ENCODE data around the gene STAT6.

STAT6 gene

GRCh38 chr12:57133916-57134315 is 22.8 kb upstream of the STAT6 start:
- Histone ChIP-seq H4K20me1 (ENCODE audit: control insufficient read depth, insufficient read depth, low read depth, low read length) (no peaks in the 10 kb centered on the region), H3K4me3 (ENCODE audit: low read length) (no peak overlapping the region), H3K79me2 (ENCODE audit: control insufficient read depth, low read length) (no peaks in the 10 kb centered on the region), H3K4me1 (ENCODE audit: control insufficient read depth, low read length) (peaks cover under 1% of the 10 kb centered on the region; the same call in 1 of the 2 replicates), H3K36me3 (ENCODE audit: control insufficient read depth, low read length) (no peaks in the 10 kb centered on the region), H3K27me3 (ENCODE audit: control insufficient read depth, low read length) (peaks cover 46% of the 10 kb centered on the region), H3K9me2 (replicated peaks; ENCODE audit: control insufficient read depth, low read length) (no peaks in the 10 kb centered on the region), H3K27ac (ENCODE audit: low read depth, low read length) (no peak overlapping the region), H3K9me3 (ENCODE audit: control insufficient read depth, insufficient read depth, low read length) (no peaks in the 10 kb centered on the region), H3K4me2 (ENCODE audit: low read length) (no peak overlapping the region), H3F3A (ENCODE audit: control insufficient read depth, insufficient read depth) (peaks cover 3% of the 10 kb centered on the region; the same call in 1 of the 2 replicates)
- TF ChIP-seq, protein P1, sequence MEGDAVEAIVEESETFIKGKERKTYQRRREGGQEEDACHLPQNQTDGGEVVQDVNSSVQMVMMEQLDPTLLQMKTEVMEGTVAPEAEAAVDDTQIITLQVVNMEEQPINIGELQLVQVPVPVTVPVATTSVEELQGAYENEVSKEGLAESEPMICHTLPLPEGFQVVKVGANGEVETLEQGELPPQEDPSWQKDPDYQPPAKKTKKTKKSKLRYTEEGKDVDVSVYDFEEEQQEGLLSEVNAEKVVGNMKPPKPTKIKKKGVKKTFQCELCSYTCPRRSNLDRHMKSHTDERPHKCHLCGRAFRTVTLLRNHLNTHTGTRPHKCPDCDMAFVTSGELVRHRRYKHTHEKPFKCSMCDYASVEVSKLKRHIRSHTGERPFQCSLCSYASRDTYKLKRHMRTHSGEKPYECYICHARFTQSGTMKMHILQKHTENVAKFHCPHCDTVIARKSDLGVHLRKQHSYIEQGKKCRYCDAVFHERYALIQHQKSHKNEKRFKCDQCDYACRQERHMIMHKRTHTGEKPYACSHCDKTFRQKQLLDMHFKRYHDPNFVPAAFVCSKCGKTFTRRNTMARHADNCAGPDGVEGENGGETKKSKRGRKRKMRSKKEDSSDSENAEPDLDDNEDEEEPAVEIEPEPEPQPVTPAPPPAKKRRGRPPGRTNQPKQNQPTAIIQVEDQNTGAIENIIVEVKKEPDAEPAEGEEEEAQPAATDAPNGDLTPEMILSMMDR (IDR thresholded peaks at IDR 0.05; ENCODE audit: low read depth, low read length, poor library complexity, severe bottlenecking) = no peak

- no peaks in the 10 kb centered on the region for H3K9me2 ChIP-seq (replicated peaks; ENCODE audit: control insufficient read depth, low read length)
- H3K4me1 ChIP-seq (ENCODE audit: control insufficient read depth, low read length) = peaks cover 5% of the 10 kb centered on the region; the same call in 1 of the 2 replicates
- no peak overlapping the region for H3K4me2 ChIP-seq (ENCODE audit: low read length)
- H3K27ac ChIP-seq (ENCODE audit: low read depth, low read length) = no peak overlapping the region
- no peak overlapping the region for H3K4me3 ChIP-seq (ENCODE audit: low read length)
- H3K27me3 ChIP-seq (ENCODE audit: control insufficient read depth, low read length) = peaks cover 51% of the 10 kb centered on the region
- no peak for TF ChIP-seq EZH2phosphoT487 (IDR thresholded peaks at IDR 0.05; ENCODE audit: borderline replicate concordance, low read length)
- TF ChIP-seq, protein P1 (IDR thresholded peaks at IDR 0.05; ENCODE audit: low read depth, low read length, poor library complexity, severe bottlenecking) = no peak
- H3K36me3 ChIP-seq (ENCODE audit: control insufficient read depth, low read length) = no peaks in the 10 kb centered on the region
- H4K20me1 ChIP-seq (ENCODE audit: control insufficient read depth, insufficient read depth, low read depth, low read length) = no peaks in the 10 kb centered on the region
- peaks cover 3% of the 10 kb centered on the region; the same call in 1 of the 2 replicates for H3F3A ChIP-seq (ENCODE audit: control insufficient read depth, insufficient read depth)
- no peaks in the 10 kb centered on the region for H3K79me2 ChIP-seq (ENCODE audit: control insufficient read depth, low read length)
- no peaks in the 10 kb centered on the region for H3K9me3 ChIP-seq (ENCODE audit: control insufficient read depth, insufficient read depth, low read length)
Measured at GRCh38 chr12:57133013-57133569, 21.9 kb upstream of the STAT6 start.

DNA sequence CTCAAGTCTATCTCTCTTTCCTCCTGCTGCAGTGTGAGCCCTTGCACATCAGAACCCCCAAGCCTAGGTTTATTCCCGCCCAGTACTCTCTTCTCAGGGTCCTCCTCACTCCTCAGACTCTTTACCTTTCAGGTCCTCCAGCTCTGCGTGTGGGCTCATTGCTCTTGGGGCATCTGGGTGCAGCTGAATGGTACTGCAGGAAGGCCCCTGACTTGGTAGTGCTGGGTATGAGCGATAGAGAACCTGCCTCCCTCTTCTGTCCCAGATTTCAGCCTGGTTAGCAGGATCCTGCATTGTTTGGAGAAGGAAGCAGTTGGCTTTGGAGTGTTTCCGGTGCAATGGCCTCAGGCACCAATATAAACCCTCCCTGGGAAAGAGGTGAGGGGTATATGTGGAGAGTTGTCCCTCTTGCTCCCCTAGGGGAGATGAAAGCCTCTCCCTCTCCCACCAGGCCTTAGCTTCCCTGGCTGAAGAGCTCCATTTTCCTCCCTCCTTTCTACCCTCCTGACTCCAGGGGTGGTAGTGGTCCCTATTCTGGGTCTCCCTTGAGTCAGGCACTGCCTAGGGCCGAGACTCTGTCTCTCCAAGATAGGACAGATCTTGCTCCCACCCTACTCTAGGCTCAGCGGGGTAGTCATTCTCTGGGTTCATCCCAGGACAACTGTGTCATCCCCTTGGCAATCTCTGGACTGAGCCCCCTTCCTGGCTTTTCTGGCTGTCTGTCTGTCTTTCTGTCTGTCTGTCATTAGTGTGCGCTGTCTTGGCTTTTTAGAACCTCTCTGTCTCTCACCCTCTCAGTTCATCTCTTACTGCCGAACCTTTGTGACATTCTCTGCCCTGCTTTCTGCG is 21.0 kb upstream of the STAT6 start:
- peaks cover 3% of the 10 kb centered on the region; the same call in 1 of the 2 replicates for H3F3A ChIP-seq (ENCODE audit: control insufficient read depth, insufficient read depth)
- no peak overlapping the region for H3K27ac ChIP-seq (ENCODE audit: low read depth, low read length)
- H3K27me3 ChIP-seq (ENCODE audit: control insufficient read depth, low read length) = peaks cover 60% of the 10 kb centered on the region
- no peak for TF ChIP-seq EZH2phosphoT487 (IDR thresholded peaks at IDR 0.05; ENCODE audit: borderline replicate concordance, low read length)
- TF ChIP-seq, protein P1 (IDR thresholded peaks at IDR 0.05; ENCODE audit: low read depth, low read length, poor library complexity, severe bottlenecking) = no peak
- H3K4me2 ChIP-seq (ENCODE audit: low read length) = no peak overlapping the region
- no peaks in the 10 kb centered on the region for H3K9me2 ChIP-seq (replicated peaks; ENCODE audit: control insufficient read depth, low read length)
- H3K9me3 ChIP-seq (ENCODE audit: control insufficient read depth, insufficient read depth, low read length) = no peaks in the 10 kb centered on the region
- no peak overlapping the region for H3K4me3 ChIP-seq (ENCODE audit: low read length)
- no peaks in the 10 kb centered on the region for H3K36me3 ChIP-seq (ENCODE audit: control insufficient read depth, low read length)
- H3K79me2 ChIP-seq (ENCODE audit: control insufficient read depth, low read length) = no peaks in the 10 kb centered on the region
- no peaks in the 10 kb centered on the region for H4K20me1 ChIP-seq (ENCODE audit: control insufficient read depth, insufficient read depth, low read depth, low read length)
- H3K4me1 ChIP-seq (ENCODE audit: control insufficient read depth, low read length) = peaks cover 14% of the 10 kb centered on the region

All from DOHH2 (cell line).